Neural progenitor cell (in vitro differentiated cells): ENCODE measurements around the gene NEIL3. TPM values are rescaled to one million over a fixed set of nuclear protein-coding genes. Genes with fewer than 3 reads are reported as not detected.

Experiments
- DNase-seq: peaks from one replicate; pipeline ENCODE4 v3.0.0-alpha.2; 2016; ENCODE audit warnings: low spot score
- H2AFZ ChIP-seq: fragments of 200-600 bp; sonication (generic); replicated peaks from 2 replicates; pipeline ENCODE4 v1.6.1; 2016; ENCODE audit warnings: antibody characterized with exemption
- H3F3A ChIP-seq: fragments of 200-600 bp; sonication (generic); 2 replicates; pipeline ENCODE4 v1.6.1; 2016; ENCODE audit warnings: antibody characterized with exemption, low read depth
- H3K27ac ChIP-seq: fragments of 200-600 bp; sonication (generic); 2 replicates; pipeline ENCODE4 v1.5.1; 2016; ENCODE audit warnings: mild to moderate bottlenecking
- H3K27me3 ChIP-seq: fragments of 200-600 bp; sonication (generic); 2 replicates; pipeline ENCODE4 v1.6.1; 2016; ENCODE audit warnings: mild to moderate bottlenecking, moderate library complexity
- H3K36me3 ChIP-seq: fragments of 200-600 bp; sonication (generic); 2 replicates; pipeline ENCODE4 v1.5.1; 2016
- H3K4me1 ChIP-seq: fragments of 200-600 bp; sonication (generic); 2 replicates; pipeline ENCODE4 v1.6.1; 2016; ENCODE audit warnings: mixed run types
- H3K4me2 ChIP-seq: fragments of 200-600 bp; sonication (generic); 2 replicates; pipeline ENCODE4 v1.6.1; 2016
- H3K4me3 ChIP-seq: fragments of 200-600 bp; sonication (generic); 2 replicates; pipeline ENCODE4 v1.5.1; 2016
- H3K79me2 ChIP-seq: fragments of 200-600 bp; sonication (generic); 2 replicates; pipeline ENCODE4 v1.6.1; 2016; ENCODE audit warnings: low read depth
- H3K9ac ChIP-seq: fragments of 200-600 bp; sonication (generic); 2 replicates; pipeline ENCODE4 v1.6.1; 2016
- H3K9me3 ChIP-seq: fragments of 200-600 bp; sonication (generic); 2 replicates; pipeline ENCODE4 v1.5.1; 2016; ENCODE audit warnings: low read depth
- H4K20me1 ChIP-seq: fragments of 200-600 bp; sonication (generic); 2 replicates; pipeline ENCODE4 v1.6.1; 2016; ENCODE audit warnings: low read depth
- H3K27ac Mint-ChIP-seq: 3 replicates; pipeline ENCODE4 v1.8.0; 2021; ENCODE audit warnings: mixed read lengths
- H3K27me3 Mint-ChIP-seq: 2 replicates; pipeline ENCODE4 v1.8.0; 2022; ENCODE audit warnings: low read depth, mild to moderate bottlenecking, inconsistent platforms, moderate library complexity, mixed read lengths; ENCODE audit not compliant: insufficient read depth
- H3K36me3 Mint-ChIP-seq: 3 replicates; pipeline ENCODE4 v1.8.0; 2021; ENCODE audit warnings: mixed read lengths
- H3K4me1 Mint-ChIP-seq: 3 replicates; pipeline ENCODE4 v1.8.0; 2021; ENCODE audit warnings: mixed read lengths
- H3K4me3 Mint-ChIP-seq: 3 replicates; pipeline ENCODE4 v1.8.0; 2021; ENCODE audit warnings: mild to moderate bottlenecking, moderate library complexity, mixed read lengths
- H3K9me3 Mint-ChIP-seq: 3 replicates; pipeline ENCODE4 v1.8.0; 2020; ENCODE audit warnings: mixed read lengths
- CTCF ChIP-seq: fragments of 200-600 bp; sonication (generic); IDR thresholded peaks from 2 replicates; pipeline ENCODE4 v1.5.1; 2017; ENCODE audit warnings: antibody characterized with exemption, mild to moderate bottlenecking
- EZH2 ChIP-seq: fragments of 200-600 bp; sonication (generic); IDR thresholded peaks from 2 replicates; pipeline ENCODE4 v1.6.1; 2017; ENCODE audit warnings: antibody characterized with exemption, mild to moderate bottlenecking, moderate library complexity
- EZH2phosphoT487 ChIP-seq: fragments of 200-600 bp; sonication (generic); IDR thresholded peaks from 2 replicates; pipeline ENCODE4 v1.6.1; 2017; ENCODE audit warnings: antibody characterized with exemption
- total RNA-seq: library from RNA; depleted of rRNA; stranded (reverse); fragments of >200 nt; gene quantifications from 2 replicates; pipeline ENCODE4 v1.2.3, GENCODE V29; 2015; ENCODE audit warnings: low replicate concordance

The NEIL3 gene
- 21.3 and 26.3 TPM in 2 replicates for total RNA-seq

GRCh38 chr4:177309522-177310371 is at the start of gene NEIL3:
Gene NEIL3, plus strand, starts transcription at chr4:177309874. Its CDS starts 80 bp downstream, at chr4:177309954.
- Histone ChIP-seq H3K9ac (peak within 1 kb of the TSS; percentile 12), H3K9me3 (no peaks in the 10 kb centered on the region), H3K27me3 (no peaks in the 10 kb centered on the region), H3K4me3 (peak within 1 kb of the TSS; percentile 82), H3K27ac (no peak within 1 kb of the TSS), H4K20me1 (no peaks in the 10 kb centered on the region), H3K79me2 (peaks cover 40% of the 10 kb centered on the region), H3F3A (no peaks in the 10 kb centered on the region), H3K4me1 (peaks cover 7% of the 10 kb centered on the region), H2AFZ (peak within 1 kb of the TSS; percentile 94), H3K36me3 (no peaks in the 10 kb centered on the region), H3K4me2 (peak within 1 kb of the TSS; percentile 83)
- H3K4me1 Mint-ChIP-seq: peaks cover 8% of the 10 kb centered on the region
- peaks cover 22% of the 10 kb centered on the region for H3K36me3 Mint-ChIP-seq
- peak within 1 kb of the TSS; percentile 94 for H3K4me3 Mint-ChIP-seq
- peaks cover 2% of the 10 kb centered on the region for H3K27me3 Mint-ChIP-seq
- no peak for TF ChIP-seq CTCF
- TF ChIP-seq EZH2phosphoT487: no peak
- TF ChIP-seq EZH2: no peak
- DNase-seq: peak; percentile 92
- peaks cover 5% of the 10 kb centered on the region for H3K9me3 Mint-ChIP-seq
- H3K27ac Mint-ChIP-seq: peak within 1 kb of the TSS; percentile 27

- H3K4me2 ChIP-seq: no peak overlapping the region
- Mint-ChIP-seq H3K36me3 (no peaks in the 10 kb centered on the region), H3K4me3 (no peak overlapping the region), H3K27me3 (no peaks in the 10 kb centered on the region), H3K9me3 (no peaks in the 10 kb centered on the region), H3K27ac (no peak overlapping the region), H3K4me1 (no peaks in the 10 kb centered on the region)
- H3K4me3 ChIP-seq: no peak overlapping the region
- DNase-seq: no peak
- no peaks in the 10 kb centered on the region for H3K27me3 ChIP-seq
- no peaks in the 10 kb centered on the region for H3K36me3 ChIP-seq
- no peak overlapping the region for H3K27ac ChIP-seq
- no peaks in the 10 kb centered on the region for H3K9me3 ChIP-seq
- H3F3A ChIP-seq: no peaks in the 10 kb centered on the region
- no peak overlapping the region for H3K9ac ChIP-seq
- no peaks in the 10 kb centered on the region for H3K4me1 ChIP-seq
- H2AFZ ChIP-seq: no peak overlapping the region
- no peak for TF ChIP-seq EZH2
- TF ChIP-seq EZH2phosphoT487: no peak
- TF ChIP-seq CTCF: no peak
- H3K79me2 ChIP-seq: no peaks in the 10 kb centered on the region
- H4K20me1 ChIP-seq: no peaks in the 10 kb centered on the region
Observed at GRCh38 chr4:177263818-177264217, 45.9 kb upstream of the NEIL3 start.

- Mint-ChIP-seq H3K9me3 (no peaks in the 10 kb centered on the region), H3K4me1 (no peaks in the 10 kb centered on the region), H3K36me3 (no peaks in the 10 kb centered on the region), H3K4me3 (no peak overlapping the region), H3K27me3 (no peaks in the 10 kb centered on the region), H3K27ac (no peak overlapping the region)
- TF ChIP-seq EZH2phosphoT487: no peak
- TF ChIP-seq EZH2: no peak
- TF ChIP-seq CTCF: no peak
- Histone ChIP-seq H3K36me3 (no peaks in the 10 kb centered on the region), H3K9me3 (no peaks in the 10 kb centered on the region), H3K4me3 (no peak overlapping the region), H4K20me1 (no peaks in the 10 kb centered on the region), H3K27me3 (no peaks in the 10 kb centered on the region), H3K79me2 (no peaks in the 10 kb centered on the region), H3K4me2 (no peak overlapping the region), H3F3A (no peaks in the 10 kb centered on the region), H3K27ac (no peak overlapping the region), H2AFZ (no peak overlapping the region), H3K4me1 (no peaks in the 10 kb centered on the region), H3K9ac (no peak overlapping the region)
- no peak for DNase-seq
Observed at GRCh38 chr4:177264788-177265422, 44.8 kb upstream of the NEIL3 start.
